ENCODE data around the gene ZNF337.

- TF ChIP-seq CTCF (IDR thresholded peaks at IDR 0.05; ENCODE audit: low read depth, low read length, poor library complexity, severe bottlenecking) (no peak), EZH2phosphoT487 (IDR thresholded peaks at IDR 0.05; ENCODE audit: borderline replicate concordance, low read length) (no peak)
Observed at GRCh38 chr20:25723975-25724374, 27.3 kb upstream of the ZNF337 start.

Data from DOHH2 (cell line).